HK-2 (cell line): ENCODE results near the gene PDE6A.
A peak's percentile ranks its signal among the peaks of the same experiment; 100 is the strongest.

Source experiments
- DNase-seq: peaks from one replicate; pipeline ENCODE4 v3.0.0-alpha.2; 2018; ENCODE audit not compliant: unreplicated experiment

The PDE6A gene

DNA sequence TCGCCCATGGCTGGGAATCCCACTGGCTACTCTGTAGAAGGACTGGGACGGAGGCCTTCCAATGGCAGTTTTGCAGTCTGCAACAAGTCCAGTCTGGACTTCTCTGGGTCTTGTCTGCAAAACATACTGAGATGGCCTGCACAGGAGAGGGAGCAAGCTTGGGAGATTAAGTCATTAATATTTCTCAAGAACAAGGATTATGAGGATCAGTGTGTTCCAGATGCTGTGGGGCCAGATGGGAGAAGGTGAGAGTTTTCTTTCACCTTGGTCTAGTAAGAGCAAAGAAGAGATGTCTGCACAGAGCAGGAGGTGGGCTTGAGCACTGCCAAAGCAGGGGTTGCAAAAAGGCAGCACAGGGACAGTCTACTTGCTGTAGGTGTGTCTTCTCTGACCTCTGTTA is at the start of gene PDE6A:
Gene PDE6A, minus strand, starts transcription at position 128 of the 400 bp plus-strand sequence. Its CDS starts 120 bp downstream, at position 8.
- no peak for DNase-seq

DNA sequence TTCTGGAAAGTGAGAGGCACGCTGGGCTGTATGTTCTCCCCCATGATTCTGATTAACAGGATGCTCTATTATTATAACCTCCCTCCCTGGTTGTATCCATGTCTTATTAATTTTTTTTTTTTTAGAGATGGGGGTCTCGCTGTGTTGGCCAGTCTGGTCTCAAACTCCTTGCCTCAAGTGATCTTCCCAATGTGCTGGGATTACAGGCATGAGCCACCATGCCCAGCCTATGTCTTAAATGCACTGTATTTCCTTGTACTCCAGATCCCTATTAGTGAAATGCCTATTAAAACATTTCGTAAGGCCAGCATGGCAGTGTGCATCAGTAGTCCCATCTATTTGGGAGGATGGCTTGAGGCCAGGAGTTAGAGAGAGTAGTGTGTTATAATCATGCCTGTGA is 48.9 kb upstream of the PDE6A start:
- no peak for DNase-seq

DNA sequence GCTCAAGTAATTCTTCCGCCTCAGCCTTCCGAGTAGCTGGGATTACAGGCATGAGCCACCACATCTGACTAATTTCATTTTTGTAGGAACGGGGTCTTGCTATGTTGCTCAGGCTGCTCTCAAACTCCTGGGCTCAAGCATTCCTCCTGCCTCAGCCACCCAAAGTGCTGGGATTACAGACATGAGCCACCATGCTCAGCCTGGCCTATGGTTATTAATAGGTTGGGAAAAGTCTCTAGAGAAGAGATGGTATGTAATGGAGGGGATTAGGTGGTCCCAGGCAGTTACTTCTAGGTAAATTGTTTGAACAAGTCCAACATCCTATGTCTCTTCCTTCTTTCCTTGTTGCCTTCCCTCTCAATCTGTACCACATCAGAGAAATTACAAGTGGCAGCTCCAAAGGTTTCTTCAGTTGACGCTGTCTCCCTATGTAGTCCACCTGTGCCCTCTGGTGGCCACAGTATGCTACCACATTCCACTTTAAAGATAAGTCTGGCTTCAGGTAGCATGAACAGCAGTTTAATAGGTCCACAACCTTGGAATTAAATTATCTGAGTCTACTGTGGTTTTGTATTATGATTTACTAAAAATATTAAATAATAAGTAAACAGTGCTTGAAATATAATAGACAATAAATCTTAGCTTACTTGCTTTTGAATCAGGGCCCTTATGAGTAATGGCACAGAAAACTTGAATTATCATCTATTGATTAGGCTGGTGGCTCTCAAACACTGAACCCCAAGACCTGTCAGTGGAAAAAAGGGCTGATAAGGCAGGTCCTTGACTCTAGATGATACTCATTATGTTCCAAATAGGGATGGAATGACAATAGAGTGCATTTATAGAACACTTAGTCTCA is 46.2 kb upstream of the PDE6A start:
- peak; percentile 52 for DNase-seq

DNA sequence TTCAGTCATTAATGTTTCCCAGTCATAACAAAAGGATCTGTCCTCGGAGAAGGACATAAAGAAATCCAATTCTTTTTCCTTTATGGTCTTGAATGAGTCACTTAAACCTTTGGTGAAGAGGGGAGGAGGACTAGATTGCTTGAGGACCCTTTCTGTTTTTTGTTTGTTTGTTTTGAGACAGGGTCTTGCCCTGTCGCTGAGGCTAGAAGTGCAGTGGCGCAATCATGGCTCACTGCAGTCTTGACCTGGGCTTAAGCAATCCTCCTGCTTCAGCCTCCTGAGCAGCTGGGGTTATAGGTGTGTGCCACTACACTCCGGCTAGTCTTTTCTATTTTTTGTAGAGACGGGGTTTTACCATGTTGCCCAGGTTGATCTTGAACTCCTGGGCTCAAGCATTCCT is 43.5 kb upstream of the PDE6A start:
- no peak for DNase-seq

DNA sequence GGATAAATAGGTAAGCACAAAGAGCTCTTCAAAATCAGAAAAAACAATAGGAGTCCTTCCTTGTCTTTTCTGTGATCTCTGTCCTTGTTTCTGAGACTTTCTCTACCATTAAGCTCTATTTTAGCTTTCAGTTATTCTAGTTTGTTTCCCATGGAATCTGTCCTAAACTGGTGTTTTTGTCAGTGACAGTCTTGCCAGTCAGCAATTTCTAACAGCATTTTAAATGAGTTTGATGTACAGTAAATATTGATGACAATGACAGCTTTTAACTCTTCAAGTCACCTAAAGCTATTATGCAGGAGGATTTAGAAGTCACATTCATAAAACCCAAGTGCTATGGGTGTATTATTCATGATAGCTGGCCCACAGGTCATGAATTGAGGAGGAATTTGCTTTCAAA is 37.9 kb upstream of the PDE6A start:
- no peak for DNase-seq

DNA sequence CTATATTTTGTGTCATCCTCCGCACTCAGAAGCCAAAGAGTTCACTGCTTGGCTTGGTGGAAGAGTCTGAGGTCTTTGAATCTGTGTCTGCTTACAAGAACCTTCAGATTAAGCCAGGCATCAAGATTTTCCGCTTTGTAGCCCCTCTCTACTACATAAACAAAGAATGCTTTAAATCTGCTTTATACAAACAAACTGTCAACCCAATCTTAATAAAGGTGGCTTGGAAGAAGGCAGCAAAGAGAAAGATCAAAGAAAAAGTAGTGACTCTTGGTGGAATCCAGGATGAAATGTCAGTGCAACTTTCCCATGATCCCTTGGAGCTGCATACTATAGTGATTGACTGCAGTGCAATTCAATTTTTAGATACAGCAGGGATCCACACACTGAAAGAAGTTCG is 36.6 kb upstream of the PDE6A start:
- no peak for DNase-seq

DNA sequence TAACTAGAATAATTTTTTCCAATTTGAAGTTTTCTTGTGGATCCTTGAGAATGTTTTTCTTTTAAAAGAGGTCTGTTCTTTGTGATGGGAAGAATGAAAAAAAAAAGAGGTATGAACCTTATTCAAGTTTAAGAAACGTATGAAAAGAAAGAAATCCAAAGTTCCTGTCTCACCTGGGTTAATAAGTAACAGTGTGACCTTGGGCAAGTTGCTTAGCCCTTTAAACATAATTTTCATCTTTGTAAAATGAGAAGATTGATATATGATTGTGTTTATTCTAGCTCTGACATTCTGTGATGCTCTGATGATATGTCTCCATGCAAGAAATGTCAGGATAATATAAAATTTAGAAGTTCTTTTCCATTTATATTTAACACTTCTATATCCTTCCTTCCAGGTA is 35.3 kb upstream of the PDE6A start:
- no peak for DNase-seq

DNA sequence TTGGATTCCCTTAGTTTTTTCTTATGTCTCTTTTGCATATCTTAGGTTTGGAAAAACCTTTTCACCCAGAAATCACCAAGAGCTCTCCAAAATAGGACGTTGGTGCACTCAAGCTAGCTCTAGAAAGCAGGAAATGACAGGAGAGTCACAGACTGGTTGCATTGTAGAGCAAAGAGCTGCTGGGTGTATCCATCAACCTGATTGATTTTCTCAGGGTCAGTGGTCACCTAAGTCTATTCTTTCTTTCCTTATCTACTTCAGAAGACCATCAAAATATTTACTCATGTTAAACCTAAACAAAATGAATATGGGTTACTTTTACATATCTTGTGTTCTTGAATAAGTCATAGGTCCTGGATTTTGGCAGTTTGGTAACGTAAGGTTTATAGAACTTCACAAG is 30.8 kb upstream of the PDE6A start:
- no peak for DNase-seq

DNA sequence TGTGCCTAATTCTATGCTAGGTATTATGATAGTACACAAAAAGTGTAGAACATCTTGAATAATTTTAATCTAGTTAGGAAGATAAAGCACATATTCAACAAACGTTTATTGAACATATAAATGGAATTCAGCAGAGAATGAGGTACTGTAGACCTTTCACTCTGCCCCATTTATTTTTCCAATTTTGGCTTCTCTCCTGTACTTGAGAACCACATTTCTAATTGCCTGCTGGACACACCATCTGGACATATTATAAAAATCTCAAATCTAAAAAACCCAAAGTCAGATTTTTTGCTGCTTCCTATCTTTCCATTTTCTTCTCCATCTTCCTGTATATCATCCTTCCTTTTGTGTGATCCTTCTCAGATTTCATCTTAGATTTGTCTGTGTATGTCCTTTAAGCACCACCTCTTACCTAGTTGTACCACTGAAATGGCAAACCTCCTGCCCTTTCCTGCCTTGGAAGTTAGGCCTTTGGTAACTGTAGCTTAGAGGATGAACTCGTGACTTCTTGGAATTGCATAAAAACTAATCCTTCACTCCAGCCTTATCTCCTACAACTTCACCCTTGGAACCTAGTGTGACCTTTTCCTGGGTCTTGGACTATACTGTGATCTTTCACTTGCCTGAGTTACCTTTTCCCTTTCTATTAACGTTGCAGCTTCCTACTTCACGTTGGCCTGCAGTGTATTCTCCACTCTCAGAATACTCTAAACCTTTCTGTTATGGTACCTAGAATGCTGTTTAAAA is 24.8 kb upstream of the PDE6A start:
- no peak for DNase-seq

DNA sequence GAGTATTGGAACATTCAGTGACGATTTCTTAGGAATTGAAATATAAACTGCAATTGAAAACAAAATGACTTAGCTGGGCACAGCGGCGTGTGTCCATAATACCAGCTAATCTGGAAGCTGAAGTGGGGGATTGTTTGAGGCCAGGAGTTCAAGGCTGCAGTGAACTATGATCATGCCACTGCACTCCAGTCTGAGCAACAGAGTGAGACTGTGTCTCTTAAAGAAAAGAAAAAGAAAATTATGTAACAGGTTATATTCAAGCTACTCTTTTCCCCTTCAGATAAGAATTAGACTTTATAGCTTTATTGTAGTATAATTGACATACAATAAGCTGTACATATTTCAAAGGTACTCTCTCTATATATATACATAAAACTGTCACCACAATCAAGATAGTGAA is 22.4 kb upstream of the PDE6A start:
- DNase-seq: no peak

DNA sequence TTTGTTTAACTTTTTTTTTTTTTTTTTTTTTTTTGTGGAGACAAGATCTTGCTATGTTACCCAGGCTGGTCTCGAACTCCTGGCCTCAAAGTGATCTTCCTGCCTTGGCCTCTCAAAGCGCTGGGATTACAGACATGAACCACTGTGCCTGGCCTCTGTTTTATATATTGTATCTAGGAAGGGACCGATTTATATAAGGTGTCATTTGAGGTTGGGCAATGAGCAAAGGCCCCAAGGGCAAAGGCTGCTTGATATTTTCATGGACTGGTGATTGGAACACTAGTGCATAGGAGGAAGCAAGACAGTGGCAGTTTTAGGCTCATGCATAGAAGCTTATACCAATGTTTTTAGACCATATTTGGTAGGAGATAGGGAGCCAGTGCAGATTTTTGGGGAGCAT is 19.1 kb upstream of the PDE6A start:
- DNase-seq: no peak

DNA sequence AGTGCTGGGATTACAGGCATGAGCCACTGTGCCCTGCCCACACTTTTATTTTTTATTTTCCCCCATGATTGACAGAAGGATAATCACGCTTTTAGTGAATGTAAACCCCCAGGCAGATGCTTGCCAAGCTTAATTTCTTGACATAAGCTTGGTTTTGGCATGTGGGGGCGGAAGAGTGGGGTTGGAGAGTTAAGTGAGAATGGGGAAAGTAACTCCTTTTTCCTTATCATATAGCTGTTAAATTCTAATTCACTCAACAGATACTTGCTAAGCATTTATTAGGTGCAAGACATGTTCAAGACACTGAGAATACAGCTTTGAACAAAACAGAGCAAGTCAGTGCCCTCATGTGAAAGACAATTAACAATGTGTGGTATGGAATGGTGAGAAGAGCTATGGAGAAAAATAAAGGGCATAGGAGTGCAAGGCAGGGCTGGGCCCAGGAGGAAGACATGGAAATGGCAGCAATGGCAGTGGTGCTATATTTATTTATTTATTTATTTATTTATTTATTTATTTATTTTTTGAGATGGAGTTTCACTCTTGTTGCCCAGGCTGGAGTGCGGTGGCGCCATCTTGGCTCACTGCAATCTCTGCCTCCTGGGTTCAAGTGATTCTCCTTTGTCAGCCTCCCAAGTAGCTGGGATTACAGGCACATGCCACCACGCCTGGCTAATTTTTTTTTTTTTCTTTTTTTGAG is 18.2 kb upstream of the PDE6A start:
- DNase-seq: no peak

DNA sequence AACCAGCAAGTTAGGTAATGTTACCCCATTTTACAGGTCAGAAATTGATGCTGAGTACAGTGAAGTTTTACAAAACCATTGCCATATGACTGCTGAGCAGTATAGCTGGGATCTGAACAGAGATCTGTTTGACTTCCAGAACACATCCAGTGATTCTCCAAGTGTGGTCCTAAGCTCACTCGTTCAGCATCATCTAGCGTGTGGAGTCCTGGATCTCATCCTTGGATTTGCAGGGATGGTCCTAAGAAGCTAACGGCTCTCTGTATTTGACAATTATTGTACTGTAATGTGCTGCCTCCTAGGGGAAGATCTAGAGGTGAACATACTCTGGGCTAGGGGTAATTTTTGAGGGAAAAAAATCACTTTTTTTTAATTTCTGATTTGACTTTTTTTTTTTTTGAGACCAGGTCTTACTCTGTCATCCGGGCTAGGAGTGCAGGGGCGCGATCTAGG is 17.4 kb upstream of the PDE6A start:
- DNase-seq: no peak

DNA sequence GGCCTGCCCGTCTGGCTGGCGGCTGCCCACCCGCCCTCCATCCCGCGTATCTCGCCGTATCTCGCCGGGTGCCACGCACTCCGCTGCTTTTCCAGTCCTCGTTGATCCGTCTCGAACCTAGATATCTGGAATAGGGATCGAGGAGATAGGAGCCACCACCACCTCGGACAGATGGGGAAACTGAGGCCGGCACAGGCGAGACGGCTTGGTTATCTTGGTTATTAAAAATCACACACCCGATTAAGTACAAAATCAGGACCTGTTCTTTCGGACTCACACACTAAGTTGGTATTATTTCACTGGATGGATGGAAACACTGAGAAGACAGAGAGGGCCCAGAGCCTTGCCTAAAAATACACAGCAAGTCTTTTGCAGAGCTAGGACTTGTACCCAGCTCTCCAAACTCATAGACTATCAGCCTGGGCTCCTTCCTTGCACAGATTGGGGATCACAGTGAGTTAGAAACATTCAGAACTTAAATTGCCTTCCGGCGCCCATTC is 16.6 kb upstream of the PDE6A start:
- no peak for DNase-seq

DNA sequence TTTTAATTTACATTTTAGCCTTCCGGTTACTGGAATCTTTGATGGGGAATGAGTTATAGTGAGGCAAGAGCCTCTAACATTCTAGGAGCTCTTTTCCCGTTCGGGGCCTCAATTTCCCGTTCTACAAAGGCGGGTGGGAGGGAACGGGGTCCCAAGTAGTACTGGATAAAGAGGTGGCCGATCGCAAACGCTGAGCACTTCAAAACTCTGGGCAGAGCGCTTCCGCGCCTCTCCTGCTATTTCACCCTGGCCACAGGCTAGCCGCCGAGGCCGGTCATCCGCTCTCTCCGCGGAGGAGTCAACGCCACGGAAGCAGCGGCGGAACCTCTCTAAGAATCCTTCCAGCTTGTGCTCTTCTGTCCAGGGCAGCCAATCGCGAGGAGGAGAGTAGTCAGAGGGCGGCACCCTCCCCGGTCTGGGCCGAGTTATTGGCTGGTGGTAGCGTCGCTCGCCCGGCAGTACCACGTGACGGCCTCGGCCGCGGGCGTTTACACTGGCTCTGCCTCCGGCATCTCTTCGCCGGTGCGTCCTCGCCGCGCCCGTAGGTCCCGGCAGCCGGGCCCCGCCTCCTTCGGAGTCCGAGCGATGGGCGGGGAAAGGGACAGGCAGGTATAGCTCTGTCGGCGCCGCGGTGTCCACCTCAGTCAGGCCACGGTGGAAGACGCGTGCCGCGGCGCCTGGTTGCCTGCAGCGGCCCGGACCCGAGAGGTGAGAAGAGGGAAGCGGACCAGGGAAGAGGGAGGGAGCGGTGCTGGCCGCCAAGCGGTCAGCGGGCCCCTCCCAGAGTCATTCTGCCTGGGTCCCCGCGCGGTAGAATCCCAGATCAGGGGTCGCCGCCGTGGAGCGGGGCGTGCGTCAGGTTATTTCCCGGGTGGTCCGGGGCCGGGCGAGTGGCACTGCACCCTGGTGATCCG is 15.9 kb upstream of the PDE6A start, which contains the start of gene SLC26A2:
Gene SLC26A2, plus strand, starts transcription at position 487 of the 914 bp plus-strand sequence. CDS start 16,895 bp downstream, outside the sequence.
- DNase-seq: peak; percentile 95

DNA sequence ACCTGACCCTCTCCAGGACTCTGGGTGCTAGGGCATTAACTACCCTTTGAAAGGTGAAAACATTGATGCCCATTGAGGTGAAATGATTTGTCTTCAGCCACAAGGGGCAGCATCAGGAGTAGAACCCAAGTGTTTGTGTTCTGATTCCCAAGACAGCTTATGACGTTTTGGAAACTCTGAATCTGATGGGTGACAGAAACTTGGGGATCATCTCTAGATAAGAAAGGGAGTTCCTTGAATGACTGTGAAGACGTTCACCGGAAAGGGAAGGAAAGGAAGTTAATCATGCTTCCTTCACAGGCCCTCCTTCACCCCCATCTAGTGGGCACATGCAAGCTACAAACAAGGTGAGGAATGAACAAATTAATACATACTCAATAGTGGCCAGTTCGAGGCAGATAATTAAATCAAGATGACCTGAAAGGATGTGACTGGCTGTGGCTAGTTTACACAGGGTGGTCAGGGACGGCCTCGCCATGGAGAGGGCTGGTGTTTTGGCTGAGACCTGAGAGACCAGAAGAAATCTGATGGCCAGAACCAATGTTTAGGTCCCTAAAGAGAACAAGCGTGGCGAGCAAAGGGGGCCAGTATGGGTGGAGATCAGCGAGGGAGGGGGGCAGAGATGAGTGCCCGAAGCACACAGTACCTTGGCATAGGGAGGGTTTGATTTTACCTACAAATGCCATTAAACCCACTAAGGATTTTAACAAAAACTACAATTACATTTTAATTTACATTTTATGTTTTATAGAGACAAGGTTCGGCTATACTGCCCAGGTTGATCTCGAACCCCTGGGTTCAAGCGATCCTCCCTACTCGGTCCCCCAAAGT is 15.0 kb upstream of the PDE6A start:
- DNase-seq: peak; percentile 30

DNA sequence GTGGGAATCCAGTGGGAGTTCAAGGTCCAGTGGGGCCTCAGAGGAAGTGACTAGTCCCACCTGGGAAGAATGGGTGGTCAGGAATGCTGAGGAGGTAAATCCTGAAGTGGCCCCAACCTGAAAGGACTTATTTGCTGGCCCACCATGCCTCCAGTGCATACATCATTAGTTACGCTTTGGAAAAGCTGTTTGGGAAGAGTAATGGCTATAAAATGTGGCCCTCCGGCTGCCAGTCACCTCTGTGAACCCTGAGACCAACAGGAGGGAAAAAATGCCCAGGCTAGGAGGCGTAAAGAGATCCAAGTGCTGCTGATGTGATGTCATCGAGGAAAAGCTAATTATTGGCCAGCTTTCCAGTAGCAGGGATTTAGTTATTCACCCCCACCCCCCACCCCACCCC is 13.3 kb upstream of the PDE6A start:
- DNase-seq: peak; percentile 75

DNA sequence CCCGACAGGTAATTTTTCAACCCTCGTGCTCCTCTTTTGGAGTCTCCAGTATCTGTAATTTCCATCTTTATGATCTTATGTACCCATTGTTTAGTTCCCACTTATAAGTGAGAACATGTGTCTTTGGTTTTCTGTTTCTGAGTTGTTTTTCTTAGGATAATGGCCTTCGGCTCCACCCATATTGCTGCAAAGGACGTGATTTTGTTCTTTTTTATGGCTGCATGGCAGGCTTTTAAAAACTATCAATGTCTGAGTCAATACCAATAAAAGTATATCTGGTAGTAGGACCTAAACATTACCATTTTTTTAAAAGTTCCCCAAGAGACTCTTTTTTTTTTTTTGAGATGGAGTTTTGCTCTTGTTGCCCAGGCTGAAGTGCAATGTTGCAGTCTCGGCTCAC is 12.1 kb upstream of the PDE6A start:
- no peak for DNase-seq

DNA sequence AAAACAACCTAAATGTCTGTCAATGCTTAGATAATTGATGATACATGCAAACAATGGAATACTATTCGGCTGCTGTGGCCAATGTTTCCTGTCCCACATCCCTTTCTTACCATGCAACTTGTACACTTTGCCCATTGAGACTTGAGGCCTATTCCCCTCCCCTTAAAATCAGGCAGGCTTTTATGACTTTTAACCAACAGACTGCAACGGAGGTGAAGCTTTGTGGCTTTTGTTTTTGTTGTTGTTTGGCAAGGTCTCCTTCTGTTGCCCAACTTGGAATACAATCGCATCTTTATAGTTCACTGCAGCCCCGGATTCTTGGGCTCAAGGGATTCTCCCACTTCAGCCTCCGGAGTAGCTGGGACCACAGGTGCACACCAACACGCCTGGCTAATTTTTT is 10.2 kb upstream of the PDE6A start:
- DNase-seq: no peak

DNA sequence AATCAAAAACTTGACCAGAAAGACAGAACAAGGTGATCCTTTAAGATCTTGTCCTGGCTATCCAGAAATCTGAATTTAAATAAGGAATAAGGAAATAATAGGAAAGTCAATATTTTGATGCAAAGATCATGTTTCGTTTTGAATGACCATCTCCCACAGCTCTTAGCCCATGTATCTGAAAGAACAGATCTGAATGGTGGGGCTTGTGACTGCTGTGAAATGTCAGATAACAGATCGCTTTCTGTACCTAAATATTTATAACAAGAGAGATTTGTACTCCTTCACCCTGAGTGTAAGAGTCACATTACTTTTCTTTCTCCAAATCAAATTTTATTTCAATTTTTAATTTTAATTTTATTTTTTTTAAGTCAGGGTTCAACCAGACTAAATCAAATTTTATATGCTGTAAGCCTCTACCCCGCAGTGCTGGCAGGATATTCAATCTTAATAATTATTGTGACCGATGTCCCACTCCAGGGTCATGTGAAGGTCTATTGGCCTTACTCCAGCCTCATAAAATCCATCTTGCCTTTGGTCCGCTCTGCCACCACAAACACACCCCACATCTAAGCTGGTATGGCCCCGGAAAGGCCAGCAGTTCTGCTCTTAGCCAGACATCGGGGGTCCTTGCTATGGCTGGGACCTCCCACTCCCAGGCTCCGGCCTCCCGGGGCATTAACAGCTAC is 9.0 kb upstream of the PDE6A start:
- no peak for DNase-seq
